ENCODE measurements around the gene MEOX1. TPM values are rescaled to one million over a fixed set of nuclear protein-coding genes. Genes with fewer than 3 reads are reported as not detected.
"Not testable (repeated sequence)": the region's sequence is repeated elsewhere in the genome, so short reads cannot be mapped to it uniquely, and the experiment has no call there.

MEOX1 gene
- 25.3 TPM for total RNA-seq
- long read RNA-seq, transcript MEOX1-202 (2 exons, 2,129 nt), result minor isoform, 5 of 122 reads
- long read RNA-seq, transcript MEOX1-201 (3 exons, 2,707 nt), result major isoform, 78 of 122 reads
- long read RNA-seq, partial matches to known transcripts, result 1 of 122 reads
- long read RNA-seq, other reads (novel, unspliced or antisense), result 38 of 122 reads

- DNase-seq (ENCODE audit: low spot score), result no peak
Measured at GRCh38 chr17:43661699-43662412, at the start of gene MEOX1. MEOX1 (minus strand) TSS chr17:43661922; CDS start chr17:43661534, 388 bp downstream.

GRCh38 chr17:43710101-43710500, 48.4 kb upstream of the MEOX1 start:
- DNase-seq (ENCODE audit: low spot score), result no peak

DNA sequence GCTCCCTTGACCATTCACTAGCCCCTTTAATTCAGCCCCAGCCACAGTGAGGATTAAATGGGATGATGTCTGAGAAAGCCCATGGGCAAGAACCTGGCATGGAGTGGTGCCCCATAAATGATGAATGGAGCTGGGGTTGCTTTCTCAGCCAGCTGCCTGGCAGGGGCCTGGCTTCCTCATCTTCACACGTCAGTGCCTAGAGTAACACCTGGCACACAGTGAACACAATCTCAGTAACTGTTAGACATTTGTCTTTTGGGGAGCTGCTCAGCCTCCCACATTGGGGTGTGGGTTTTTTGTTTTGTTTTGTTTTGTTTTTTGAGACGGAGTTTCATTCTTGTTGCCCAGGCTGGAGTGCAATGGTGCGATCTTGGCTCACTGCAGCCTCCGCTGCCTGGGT, 47.5 kb upstream of the MEOX1 start:
- DNase-seq (ENCODE audit: low spot score), result no peak

DNA sequence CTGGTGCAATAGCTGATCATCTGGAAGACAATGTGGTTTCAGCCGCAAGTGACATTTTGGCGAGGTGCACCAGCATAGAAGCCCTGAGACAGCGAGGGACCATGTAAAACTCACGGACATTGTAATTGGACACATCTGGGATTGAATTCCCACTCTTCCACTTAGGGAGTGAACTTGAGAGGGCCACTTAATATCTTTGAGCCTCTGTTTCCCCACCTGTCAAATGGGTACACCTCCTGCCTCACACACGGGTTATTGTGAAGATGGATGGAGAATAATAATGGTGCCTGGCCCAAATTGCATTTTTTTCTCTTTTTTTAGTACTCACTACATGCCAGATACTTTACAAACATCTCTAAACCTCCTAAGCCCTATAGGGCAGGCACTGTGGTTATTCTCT, 45.5 kb upstream of the MEOX1 start:
- no peak for DNase-seq (ENCODE audit: low spot score)

GRCh38 chr17:43706235-43706634, 44.5 kb upstream of the MEOX1 start:
- no peak for DNase-seq (ENCODE audit: low spot score)

DNA sequence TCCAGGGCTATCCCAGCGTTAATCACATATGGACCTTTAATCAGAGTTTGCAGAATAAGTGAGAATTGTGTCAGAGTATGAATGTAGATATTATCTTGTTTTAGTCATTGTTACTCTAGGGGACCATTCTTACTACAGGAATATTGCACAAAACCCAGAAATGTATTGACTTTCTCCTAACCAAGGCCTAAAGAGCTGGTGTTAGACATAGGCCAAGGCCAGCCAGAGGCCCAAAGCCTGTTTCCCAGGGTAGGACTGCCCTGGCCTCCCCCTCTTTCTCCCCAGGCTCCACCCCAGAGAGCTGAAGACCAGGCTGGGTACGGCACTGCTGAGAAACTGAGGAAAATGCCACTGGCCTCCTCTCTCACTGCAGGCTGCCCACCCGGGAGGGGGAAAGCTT, 41.9 kb upstream of the MEOX1 start:
- no peak for DNase-seq (ENCODE audit: low spot score)

- no peak for DNase-seq (ENCODE audit: low spot score)
Measured at GRCh38 chr17:43702637-43703036, 40.9 kb upstream of the MEOX1 start.

DNA sequence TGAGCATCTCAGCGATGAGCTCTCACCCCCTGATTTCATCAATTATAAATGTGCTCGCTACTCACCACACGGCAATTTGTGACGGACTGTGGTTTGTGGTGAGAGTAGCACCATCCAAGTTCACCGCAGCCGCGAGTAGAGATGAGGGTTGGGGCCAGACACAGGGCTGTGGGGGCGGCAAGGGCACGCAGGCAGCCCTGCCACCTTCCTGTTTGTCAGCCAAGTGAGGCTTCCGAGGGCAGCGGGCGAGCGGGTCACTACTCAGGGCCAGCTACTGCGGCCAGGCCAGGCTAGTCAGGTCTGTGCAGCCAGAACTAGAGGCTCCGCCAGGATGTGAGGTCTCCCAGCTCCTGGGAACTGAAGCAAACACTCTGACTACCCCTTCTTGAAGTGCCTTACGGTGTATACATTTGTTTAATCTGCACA, 39.6 kb upstream of the MEOX1 start:
- DNase-seq (ENCODE audit: low spot score), result no peak

DNA sequence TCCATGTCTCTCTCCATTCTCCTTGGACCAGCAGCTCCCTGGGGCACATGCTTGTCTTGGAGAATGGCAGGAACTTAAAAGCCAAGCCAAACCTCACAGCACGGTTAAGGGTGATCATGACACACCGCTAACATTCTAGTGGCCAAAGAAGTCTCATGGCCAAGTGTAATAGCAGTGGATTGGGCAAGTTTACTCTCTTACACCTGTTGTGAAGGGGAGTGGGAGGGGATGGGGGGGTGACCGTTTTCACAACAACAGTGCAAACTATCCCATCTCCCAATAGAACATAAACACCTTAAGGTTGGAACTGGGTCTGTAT, 37.7 kb upstream of the MEOX1 start:
- DNase-seq (ENCODE audit: low spot score), result no peak

- DNase-seq (ENCODE audit: low spot score), result no peak
Measured at GRCh38 chr17:43698678-43699437, 37.1 kb upstream of the MEOX1 start.

- DNase-seq (ENCODE audit: low spot score), result no peak
Measured at GRCh38 chr17:43697937-43698336, 36.2 kb upstream of the MEOX1 start.

- no peak for DNase-seq (ENCODE audit: low spot score)
Measured at GRCh38 chr17:43696891-43697290, 35.2 kb upstream of the MEOX1 start.

DNA sequence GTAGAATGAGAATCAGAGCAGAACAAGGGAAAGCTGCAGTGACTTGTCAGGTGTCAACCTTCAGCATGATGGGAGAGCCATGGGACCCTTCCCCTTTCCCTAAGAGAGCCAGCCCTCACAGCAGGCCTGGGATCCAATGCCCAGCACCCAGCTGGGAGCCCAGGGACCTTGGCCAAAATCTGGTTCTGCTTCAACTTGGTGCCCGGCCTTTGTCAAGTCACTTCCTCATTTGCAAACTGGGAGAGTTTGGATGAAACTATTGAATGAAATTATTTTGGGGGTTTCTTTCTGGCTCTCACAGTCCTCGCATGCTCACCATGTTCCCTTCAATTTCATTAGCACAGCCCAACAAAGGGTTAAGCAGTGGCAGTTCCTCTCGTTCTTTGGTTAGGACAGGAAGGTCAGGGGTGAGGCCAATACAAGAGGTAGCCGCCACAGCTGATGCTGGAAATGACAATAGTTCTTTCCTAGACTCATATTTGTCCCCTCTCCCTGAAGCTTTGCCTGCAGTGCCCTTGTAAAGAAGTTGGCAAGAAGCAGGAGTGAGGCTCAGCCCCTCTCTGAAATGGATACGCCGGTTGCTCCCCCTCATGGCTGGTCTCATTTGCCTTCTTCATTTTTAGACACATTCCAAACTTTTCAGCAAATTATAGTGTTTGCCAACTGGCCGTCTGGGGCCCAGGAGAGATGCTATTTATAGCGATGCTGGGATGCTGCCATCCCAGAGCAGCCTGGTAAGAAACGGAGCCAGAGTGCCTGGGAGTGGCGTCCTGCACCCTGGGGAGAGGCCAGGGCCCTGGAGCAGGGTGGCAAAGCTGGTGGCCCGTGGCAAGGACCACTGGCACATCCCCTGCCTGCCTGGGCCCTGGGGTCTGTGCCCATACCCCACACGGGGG, 34.5 kb upstream of the MEOX1 start:
- no peak for DNase-seq (ENCODE audit: low spot score)

DNA sequence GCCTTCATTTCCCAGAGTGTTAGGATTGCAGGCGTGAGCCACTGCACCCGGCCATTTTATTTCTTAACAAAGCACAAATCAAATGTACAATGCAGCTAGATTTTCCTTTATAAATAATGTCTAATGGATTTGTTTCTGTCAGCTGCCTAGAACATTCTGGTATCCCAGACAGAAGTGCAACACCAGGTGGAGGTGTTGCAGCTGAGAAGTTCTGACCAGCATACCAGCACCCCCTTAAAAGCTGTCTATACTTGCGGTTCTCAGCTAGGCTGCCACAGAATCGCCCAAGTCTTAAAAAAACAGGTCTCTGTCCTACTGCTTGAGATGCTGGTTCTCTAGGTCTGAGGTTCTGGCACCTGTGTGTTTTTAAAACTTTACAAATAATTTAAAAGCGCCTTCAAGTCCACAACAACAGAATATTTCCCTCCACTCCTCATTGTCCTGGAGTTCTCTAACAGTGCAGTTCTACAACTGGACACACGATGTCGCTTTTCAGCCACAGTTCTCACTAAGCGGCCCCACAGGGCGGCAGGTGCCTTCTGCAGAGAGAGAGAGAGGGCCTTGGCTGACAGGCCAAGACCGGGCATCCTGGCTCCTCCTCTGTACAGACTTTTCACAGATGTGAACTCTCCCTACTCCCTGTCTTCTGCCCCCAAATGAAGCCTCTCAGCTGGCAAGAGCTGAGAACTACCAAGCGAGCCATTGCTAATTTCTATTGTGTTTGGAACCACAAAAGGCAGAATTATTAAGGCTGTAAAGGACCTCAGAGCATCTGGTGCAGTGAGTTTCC, 32.6 kb upstream of the MEOX1 start:
- no peak for DNase-seq (ENCODE audit: low spot score)

DNA sequence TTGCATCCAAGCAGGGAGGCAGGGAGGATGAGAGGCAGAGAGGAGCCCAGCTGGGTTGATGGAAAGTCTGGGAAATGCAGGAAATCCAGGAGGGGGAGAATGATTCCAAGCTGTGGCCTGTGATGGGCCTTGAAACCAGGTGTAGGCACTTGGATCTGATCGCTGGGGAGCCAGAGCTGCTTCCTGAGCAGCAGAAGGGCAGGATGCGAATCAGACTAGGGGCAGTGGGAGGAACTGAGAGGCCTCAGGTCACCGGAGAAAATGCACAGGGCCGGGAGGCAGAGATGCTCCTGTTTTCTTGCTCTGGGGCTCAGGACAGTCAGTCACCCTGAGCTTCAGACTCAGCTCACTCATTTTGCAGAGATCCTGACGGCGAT, 29.6 kb upstream of the MEOX1 start:
- no peak for DNase-seq (ENCODE audit: low spot score)

DNA sequence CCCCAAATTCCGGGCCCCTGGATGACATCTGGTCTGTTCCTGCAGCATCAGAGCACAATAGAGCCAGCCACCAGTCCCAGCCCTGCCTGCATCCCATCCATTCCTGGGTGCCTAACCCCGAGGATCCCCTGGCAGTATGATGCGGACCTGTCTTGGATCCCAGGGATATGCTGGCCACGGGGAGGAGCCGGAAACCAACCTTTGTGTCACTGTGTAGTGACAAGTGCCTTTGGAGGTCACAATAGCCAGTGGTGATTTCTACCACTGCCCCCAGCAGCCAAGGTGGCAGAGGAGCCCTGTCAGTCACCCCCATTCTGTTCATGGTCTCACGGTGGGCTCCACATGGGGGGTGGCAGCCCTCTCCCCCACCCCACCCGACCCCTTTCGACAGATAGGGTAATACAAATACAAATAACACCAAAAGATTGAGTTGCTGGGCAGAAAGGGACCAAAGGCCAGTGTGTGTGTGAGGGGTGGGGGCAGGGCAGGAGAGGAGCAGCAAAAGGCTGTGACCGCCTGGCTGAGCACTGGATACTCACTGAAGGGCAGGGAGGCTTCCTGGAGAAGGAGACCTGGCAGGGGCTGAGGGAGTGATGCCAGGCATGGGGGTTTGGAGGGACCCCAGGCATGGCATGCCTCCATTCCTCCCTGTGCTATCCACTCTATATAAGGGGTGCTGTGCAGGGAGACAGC, 29.0 kb upstream of the MEOX1 start:
- DNase-seq (ENCODE audit: low spot score), result no peak

- DNase-seq (ENCODE audit: low spot score), result no peak
Measured at GRCh38 chr17:43689814-43690213, 28.1 kb upstream of the MEOX1 start.

- DNase-seq (ENCODE audit: low spot score), result no peak
Measured at GRCh38 chr17:43689131-43689530, 27.4 kb upstream of the MEOX1 start.

- DNase-seq (ENCODE audit: low spot score), result not testable (repeated sequence)
Measured at GRCh38 chr17:43686957-43687356, 25.2 kb upstream of the MEOX1 start.
